Ishikawa (cell line): ENCODE results near the gene RRP1.

Experiments used
- CEBPB ChIP-seq: IDR thresholded peaks from 2 replicates; pipeline ENCODE4 v1.6.1; 2012
- FOXM1 ChIP-seq: IDR thresholded peaks from 2 replicates; pipeline ENCODE4 v1.6.1; 2012; ENCODE audit warnings: low read depth, borderline replicate concordance

GRCh38 chr21:43767984-43768867 lies 21.2 kb upstream of the RRP1 start:
- no peak for TF ChIP-seq CEBPB
- no peak for TF ChIP-seq FOXM1
